Keratinocyte (primary cell): ENCODE results near the gene DLGAP1.

Experiments
- EZH2 ChIP-seq: IDR thresholded peaks from one replicate; pipeline ENCODE4 v1.6.1; 2012; ENCODE audit warnings: inconsistent platforms, mild to moderate bottlenecking, low read length, moderate library complexity
- TF ChIP-seq, protein P1 (sequence below), 3 experiments: IDR thresholded peaks in 1 of 3; conservative IDR thresholded peaks in 1 of 3; optimal IDR thresholded peaks in 1 of 3; 2 replicates in 2 of 3; 3 replicates in 1 of 3; pipeline versions ENCODE3 to v1.5.1; 2011; ENCODE audit warnings: low read length in 3 of 3, mild to moderate bottlenecking in 3 of 3, moderate library complexity in 2 of 3, control low read depth in 1 of 3, inconsistent platforms in 1 of 3; ENCODE audit not compliant: insufficient read depth in 2 of 3; ENCODE audit errors: extremely low read depth in 1 of 3

- TF ChIP-seq, protein P1, sequence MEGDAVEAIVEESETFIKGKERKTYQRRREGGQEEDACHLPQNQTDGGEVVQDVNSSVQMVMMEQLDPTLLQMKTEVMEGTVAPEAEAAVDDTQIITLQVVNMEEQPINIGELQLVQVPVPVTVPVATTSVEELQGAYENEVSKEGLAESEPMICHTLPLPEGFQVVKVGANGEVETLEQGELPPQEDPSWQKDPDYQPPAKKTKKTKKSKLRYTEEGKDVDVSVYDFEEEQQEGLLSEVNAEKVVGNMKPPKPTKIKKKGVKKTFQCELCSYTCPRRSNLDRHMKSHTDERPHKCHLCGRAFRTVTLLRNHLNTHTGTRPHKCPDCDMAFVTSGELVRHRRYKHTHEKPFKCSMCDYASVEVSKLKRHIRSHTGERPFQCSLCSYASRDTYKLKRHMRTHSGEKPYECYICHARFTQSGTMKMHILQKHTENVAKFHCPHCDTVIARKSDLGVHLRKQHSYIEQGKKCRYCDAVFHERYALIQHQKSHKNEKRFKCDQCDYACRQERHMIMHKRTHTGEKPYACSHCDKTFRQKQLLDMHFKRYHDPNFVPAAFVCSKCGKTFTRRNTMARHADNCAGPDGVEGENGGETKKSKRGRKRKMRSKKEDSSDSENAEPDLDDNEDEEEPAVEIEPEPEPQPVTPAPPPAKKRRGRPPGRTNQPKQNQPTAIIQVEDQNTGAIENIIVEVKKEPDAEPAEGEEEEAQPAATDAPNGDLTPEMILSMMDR (optimal IDR thresholded peaks at IDR 0.05 in 1 of 3, IDR thresholded peaks at IDR 0.05 in 1 of 3, conservative IDR thresholded peaks at IDR 0.05 in 1 of 3; ENCODE audit: extremely low read depth in 1 of 3, insufficient read depth in 2 of 3, low read length in 3 of 3): no peak
- no peak for TF ChIP-seq EZH2
Observed at GRCh38 chr18:3456686-3457069, 998.4 kb downstream of the DLGAP1 start.
